Activated CD8-positive, alpha-beta T cell treated with anti-CD3 and anti-CD28 coated beads for 36 hours (primary cell): Measurements from ENCODE around the gene CD59. TPM values are rescaled to one million over a fixed set of nuclear protein-coding genes. Genes with fewer than 3 reads are reported as not detected.

ENCODE experiments used
- ATAC-seq: fragments of 200-7000 bp; cut with Tn5 transposase; one replicate; pipeline ENCODE4 v1.10.0; 2021; ENCODE audit warnings: mild to moderate bottlenecking, moderate library complexity
- CTCF ChIA-PET: fragments of 350-600 bp; sonication (Branson Sonifier 250); formaldehyde crosslinking; loops from one replicate; lab custom pipeline; 2021; ENCODE audit warnings: antibody characterized with exemption; lab: Charles Lee
- POLR2A ChIA-PET: fragments of 350-600 bp; sonication (Branson Sonifier 250); formaldehyde crosslinking; loops from one replicate; lab custom pipeline; 2021; ENCODE audit warnings: antibody characterized with exemption; lab: Charles Lee
- DNase-seq: peaks from one replicate; pipeline ENCODE4 v3.0.0-alpha.2; 2020
- H3K27ac Mint-ChIP-seq: one replicate; pipeline ENCODE4 v1.8.0; 2021; ENCODE audit warnings: mild to moderate bottlenecking, mixed read lengths
- H3K27me3 Mint-ChIP-seq: one replicate; pipeline ENCODE4 v1.8.0; 2021; ENCODE audit warnings: mixed read lengths
- H3K36me3 Mint-ChIP-seq: one replicate; pipeline ENCODE4 v1.8.0; 2021; ENCODE audit warnings: low read depth, mixed read lengths
- H3K4me1 Mint-ChIP-seq: one replicate; pipeline ENCODE4 v1.8.0; 2021; ENCODE audit warnings: low read depth, mixed read lengths
- H3K4me3 Mint-ChIP-seq: one replicate; pipeline ENCODE4 v1.8.0; 2021; ENCODE audit warnings: mild to moderate bottlenecking, moderate library complexity, mixed read lengths
- H3K9me3 Mint-ChIP-seq: one replicate; pipeline ENCODE4 v1.8.0; 2021; ENCODE audit warnings: mixed read lengths
- intact Hi-C: fragments of 100-400 bp; cut with micrococcal nuclease; formaldehyde crosslinking; loops from one replicate; pipeline ENCODE4 v1.10.0; 2022
- total RNA-seq, 2 experiments: library from RNA; stranded (reverse); gene quantifications; one replicate each; pipeline ENCODE4 v1.2.3, GENCODE V29; 2021
- TF ChIP-seq, protein P1 (sequence below): fragments of 200-600 bp; IDR thresholded peaks from one replicate; pipeline ENCODE4 v1.8.0; 2022; ENCODE audit warnings: antibody characterized with exemption, mild to moderate bottlenecking

Gene CD59
- total RNA-seq, 2 experiments from 2014 or later: 36.0 to 36.1 TPM

DNA sequence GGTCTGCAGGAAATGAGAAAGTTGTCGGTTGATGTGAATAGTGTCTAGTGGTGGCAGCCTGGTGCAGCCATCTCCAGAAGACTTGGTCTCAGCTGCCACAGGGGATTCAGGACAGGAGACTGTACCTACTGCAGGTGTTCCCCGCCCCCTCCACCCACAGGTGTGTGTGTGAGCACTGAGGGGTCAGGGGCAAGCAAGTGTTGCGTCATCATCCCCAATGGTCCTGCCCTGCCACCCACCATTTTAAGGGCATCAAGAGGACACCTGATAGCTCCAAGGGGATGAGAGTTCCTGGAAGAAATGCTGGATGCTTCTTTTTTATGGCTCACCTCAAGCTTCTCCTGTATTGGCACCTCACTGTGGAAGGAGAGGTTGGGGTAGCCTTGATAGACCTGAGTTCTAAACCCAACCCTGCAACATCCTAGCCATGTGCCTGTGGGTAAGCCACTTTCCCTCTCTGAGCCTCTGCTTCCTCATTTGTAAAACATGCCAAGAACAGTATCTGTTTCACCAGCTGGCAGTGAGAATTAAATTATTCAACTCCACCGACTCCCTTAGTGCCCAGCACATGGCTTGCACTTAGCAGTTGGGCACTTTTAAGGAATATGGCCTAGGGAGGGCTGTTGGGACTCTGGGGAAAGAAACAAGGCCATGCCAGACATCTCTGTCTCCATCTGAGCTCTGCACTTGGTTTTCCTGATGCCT is 41.7 kb downstream of the CD59 start:
- no peaks in the 10 kb centered on the region for H3K36me3 Mint-ChIP-seq
- peaks cover 6% of the 10 kb centered on the region for H3K4me1 Mint-ChIP-seq
- CTCF ChIA-PET: interaction anchor here (1.2 kb wide), 1 partner anchor 60 kb away, joined by 3 read pairs; no protein-coding TSS in a partner anchor
- POLR2A ChIA-PET: interaction anchor here (0.7 to 1.9 kb wide), 2 partner anchors 9 to 13 kb away, joined by 3 to 4 read pairs; no protein-coding TSS in a partner anchor
- no peak for DNase-seq
- ATAC-seq: no peak
- no peak overlapping the region for H3K27ac Mint-ChIP-seq
- no peak overlapping the region for H3K4me3 Mint-ChIP-seq
- TF ChIP-seq, protein P1, sequence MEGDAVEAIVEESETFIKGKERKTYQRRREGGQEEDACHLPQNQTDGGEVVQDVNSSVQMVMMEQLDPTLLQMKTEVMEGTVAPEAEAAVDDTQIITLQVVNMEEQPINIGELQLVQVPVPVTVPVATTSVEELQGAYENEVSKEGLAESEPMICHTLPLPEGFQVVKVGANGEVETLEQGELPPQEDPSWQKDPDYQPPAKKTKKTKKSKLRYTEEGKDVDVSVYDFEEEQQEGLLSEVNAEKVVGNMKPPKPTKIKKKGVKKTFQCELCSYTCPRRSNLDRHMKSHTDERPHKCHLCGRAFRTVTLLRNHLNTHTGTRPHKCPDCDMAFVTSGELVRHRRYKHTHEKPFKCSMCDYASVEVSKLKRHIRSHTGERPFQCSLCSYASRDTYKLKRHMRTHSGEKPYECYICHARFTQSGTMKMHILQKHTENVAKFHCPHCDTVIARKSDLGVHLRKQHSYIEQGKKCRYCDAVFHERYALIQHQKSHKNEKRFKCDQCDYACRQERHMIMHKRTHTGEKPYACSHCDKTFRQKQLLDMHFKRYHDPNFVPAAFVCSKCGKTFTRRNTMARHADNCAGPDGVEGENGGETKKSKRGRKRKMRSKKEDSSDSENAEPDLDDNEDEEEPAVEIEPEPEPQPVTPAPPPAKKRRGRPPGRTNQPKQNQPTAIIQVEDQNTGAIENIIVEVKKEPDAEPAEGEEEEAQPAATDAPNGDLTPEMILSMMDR: no peak
- no peaks in the 10 kb centered on the region for H3K9me3 Mint-ChIP-seq
- peaks cover 7% of the 10 kb centered on the region for H3K27me3 Mint-ChIP-seq
- intact Hi-C loops: no loop called here

GRCh38 chr11:33692541-33692940 is 43.7 kb downstream of the CD59 start:
- TF ChIP-seq, protein P1: no peak
- Mint-ChIP-seq H3K9me3 (no peaks in the 10 kb centered on the region), H3K36me3 (no peaks in the 10 kb centered on the region), H3K4me1 (peaks cover 6% of the 10 kb centered on the region), H3K27ac (no peak overlapping the region), H3K4me3 (no peak overlapping the region), H3K27me3 (peaks cover 6% of the 10 kb centered on the region)
- DNase-seq (no peak), ATAC-seq (no peak)
- CTCF ChIA-PET: interaction anchor here (1.7 kb wide), 1 partner anchor 93 kb away, joined by 3 read pairs; no protein-coding TSS in a partner anchor
- POLR2A ChIA-PET: interaction anchor here (1.3 kb wide), 1 partner anchor 24 kb away, joined by 3 read pairs; no protein-coding TSS in a partner anchor
- intact Hi-C loops: no loop called here

- ChIA-PET POLR2A (interaction anchor here (1.3 kb wide), 1 partner anchor 24 kb away, joined by 3 read pairs; no protein-coding TSS in a partner anchor), CTCF (interaction anchor here (1.7 kb wide), 1 partner anchor 93 kb away, joined by 3 read pairs; no protein-coding TSS in a partner anchor)
- Mint-ChIP-seq H3K9me3 (peaks cover 2% of the 10 kb centered on the region), H3K4me1 (peaks cover 6% of the 10 kb centered on the region), H3K4me3 (no peak overlapping the region), H3K36me3 (no peaks in the 10 kb centered on the region), H3K27ac (no peak overlapping the region), H3K27me3 (peaks cover 6% of the 10 kb centered on the region)
- TF ChIP-seq, protein P1: no peak
- intact Hi-C loops: no loop called here
- DNase-seq: no peak
- no peak for ATAC-seq
Observed at GRCh38 chr11:33692013-33692504, 44.2 kb downstream of the CD59 start.

DNA sequence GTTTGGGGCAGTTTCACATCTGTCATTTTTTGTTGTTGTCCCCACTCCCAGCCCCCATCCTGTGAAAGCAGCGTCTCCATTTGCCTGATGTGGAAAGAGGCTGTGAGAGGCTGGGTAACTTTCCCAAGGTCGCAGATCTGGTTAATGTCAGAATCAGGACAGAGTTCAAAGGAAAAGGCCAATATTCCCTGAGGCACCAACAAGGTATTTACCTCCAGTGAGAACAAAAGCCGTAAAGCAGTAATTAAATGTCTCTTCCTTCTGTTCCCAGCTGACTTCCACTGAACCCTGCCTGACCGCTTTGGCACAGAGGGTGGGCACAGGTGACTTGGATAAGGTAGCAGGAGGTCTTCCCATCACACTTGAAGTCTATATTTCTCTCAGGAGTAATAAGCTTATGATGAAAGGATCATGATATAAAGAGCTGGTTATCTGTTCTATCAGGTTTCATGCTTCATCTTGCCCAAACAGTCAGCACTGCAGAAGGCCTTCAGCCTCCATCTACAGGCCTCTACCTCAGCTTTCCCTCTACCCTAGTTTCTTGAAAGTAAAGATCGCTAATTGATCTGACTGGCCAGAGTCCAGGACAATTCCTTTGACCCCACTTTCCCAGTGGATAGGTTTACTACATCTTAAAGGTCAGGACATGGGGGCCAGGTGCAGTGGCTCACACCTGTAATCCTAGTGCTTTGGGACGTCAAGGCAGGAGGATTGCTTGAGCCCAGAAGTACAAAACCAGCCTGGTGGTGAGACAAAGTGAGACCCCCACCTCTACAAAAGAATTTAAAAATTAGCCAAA is 45.0 kb downstream of the CD59 start:
- ATAC-seq: no peak
- H3K27me3 Mint-ChIP-seq: peaks cover 4% of the 10 kb centered on the region
- no peaks in the 10 kb centered on the region for H3K36me3 Mint-ChIP-seq
- no peak overlapping the region for H3K4me3 Mint-ChIP-seq
- TF ChIP-seq, protein P1: no peak
- H3K9me3 Mint-ChIP-seq: peaks cover 2% of the 10 kb centered on the region
- H3K27ac Mint-ChIP-seq: no peak overlapping the region
- intact Hi-C loops: no loop called here
- no peak for DNase-seq
- ChIA-PET POLR2A (interaction anchor here (1.3 kb wide), 1 partner anchor 25 kb away, joined by 3 read pairs; no protein-coding TSS in a partner anchor), CTCF (interaction anchor here (1.7 kb wide), 1 partner anchor 94 kb away, joined by 3 read pairs; no protein-coding TSS in a partner anchor)
- H3K4me1 Mint-ChIP-seq: peaks cover under 1% of the 10 kb centered on the region
